NB4 (cell line): ENCODE data around the gene PEDS1.

Experiments
- DNase-seq: peaks from one replicate; pipeline ENCODE4 v3.0.0; 2010; ENCODE audit warnings: low read depth
- H3K4me3 ChIP-seq: one replicate; pipeline ENCODE4 v1.5.1; 2011; ENCODE audit warnings: mild to moderate bottlenecking, low read depth, low read length, moderate library complexity
- MAX ChIP-seq: IDR thresholded peaks from 2 replicates; pipeline ENCODE4 v1.6.1; 2011; ENCODE audit warnings: low read depth, low read length
- MYC ChIP-seq: IDR thresholded peaks from 2 replicates; pipeline ENCODE4 v1.6.1; 2011; ENCODE audit warnings: low read depth, low read length
- POLR2A ChIP-seq: IDR thresholded peaks from 2 replicates; pipeline ENCODE4 v1.6.1; 2011; ENCODE audit warnings: mild to moderate bottlenecking; ENCODE audit not compliant: insufficient read length; ENCODE audit errors: extremely low read depth
- TF ChIP-seq, protein P1 (sequence below): IDR thresholded peaks from one replicate; pipeline ENCODE4 v1.5.1; 2012; ENCODE audit warnings: low read depth, low read length

The PEDS1 gene

DNA sequence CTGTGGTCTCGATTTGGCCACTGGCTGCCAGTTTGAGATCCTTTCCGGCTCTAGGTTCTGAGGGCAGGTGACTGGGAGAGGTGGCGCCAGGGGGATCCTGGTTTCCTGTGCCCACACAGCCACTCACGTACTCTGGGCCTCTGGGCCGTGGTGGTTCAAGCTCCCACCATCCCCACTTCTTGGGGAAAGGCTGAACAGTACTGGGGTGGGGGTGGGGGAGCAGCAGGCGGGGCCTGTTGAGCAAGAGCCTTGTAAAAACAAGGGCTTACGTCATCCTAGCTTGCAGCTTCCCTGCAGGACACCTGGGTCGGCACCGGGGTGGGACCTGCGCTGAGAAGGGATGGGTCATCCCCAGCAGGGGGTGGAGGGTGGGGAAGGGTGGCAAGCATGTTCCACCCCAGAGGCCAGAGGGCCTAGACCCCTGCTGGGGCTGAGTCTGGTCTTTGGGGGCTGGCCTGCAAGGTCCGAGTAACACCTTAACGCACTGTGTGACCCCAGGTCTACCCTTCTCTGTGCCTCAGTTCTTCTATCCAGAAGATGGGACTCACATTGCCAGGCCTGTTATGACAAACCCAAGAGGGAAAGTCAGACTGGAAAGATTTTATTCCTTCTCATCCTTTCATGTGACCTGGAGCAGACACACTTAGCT is 34.0 kb upstream of the PEDS1 start:
- no peak overlapping the region for H3K4me3 ChIP-seq
- 0 out of 2 replicates have a peak, but pooled peaks have one; percentile 3 for TF ChIP-seq MYC
- no peak for TF ChIP-seq POLR2A
- TF ChIP-seq, protein P1, sequence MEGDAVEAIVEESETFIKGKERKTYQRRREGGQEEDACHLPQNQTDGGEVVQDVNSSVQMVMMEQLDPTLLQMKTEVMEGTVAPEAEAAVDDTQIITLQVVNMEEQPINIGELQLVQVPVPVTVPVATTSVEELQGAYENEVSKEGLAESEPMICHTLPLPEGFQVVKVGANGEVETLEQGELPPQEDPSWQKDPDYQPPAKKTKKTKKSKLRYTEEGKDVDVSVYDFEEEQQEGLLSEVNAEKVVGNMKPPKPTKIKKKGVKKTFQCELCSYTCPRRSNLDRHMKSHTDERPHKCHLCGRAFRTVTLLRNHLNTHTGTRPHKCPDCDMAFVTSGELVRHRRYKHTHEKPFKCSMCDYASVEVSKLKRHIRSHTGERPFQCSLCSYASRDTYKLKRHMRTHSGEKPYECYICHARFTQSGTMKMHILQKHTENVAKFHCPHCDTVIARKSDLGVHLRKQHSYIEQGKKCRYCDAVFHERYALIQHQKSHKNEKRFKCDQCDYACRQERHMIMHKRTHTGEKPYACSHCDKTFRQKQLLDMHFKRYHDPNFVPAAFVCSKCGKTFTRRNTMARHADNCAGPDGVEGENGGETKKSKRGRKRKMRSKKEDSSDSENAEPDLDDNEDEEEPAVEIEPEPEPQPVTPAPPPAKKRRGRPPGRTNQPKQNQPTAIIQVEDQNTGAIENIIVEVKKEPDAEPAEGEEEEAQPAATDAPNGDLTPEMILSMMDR, result no peak
- DNase-seq, result peak; percentile 73

DNA sequence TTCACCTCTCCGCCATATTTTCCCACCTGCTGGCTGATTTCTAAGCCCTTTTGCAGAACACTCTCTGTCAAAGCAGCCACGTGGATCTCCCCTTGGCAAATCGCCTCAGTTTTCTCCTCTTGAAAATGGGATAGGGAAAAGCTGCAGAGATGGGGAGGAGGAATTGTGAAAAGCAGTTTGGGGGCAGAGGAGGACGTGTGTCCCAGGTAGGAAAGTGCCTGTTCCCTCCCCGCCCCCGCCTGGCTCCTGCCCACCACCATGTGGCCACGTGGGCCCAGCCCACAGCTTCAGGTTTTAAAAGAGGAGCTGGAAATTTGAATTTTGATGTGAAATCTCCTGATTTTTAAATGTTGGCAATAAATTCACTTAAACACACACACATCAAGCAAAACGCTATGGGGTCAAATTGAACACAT is 33.5 kb upstream of the PEDS1 start:
- H3K4me3 ChIP-seq, result no peak overlapping the region
- peak; percentile 41; the same call in 1 of the 2 replicates for TF ChIP-seq MYC
- TF ChIP-seq, protein P1, result no peak
- peak; percentile 36 for TF ChIP-seq MAX
- no peak for TF ChIP-seq POLR2A

DNA sequence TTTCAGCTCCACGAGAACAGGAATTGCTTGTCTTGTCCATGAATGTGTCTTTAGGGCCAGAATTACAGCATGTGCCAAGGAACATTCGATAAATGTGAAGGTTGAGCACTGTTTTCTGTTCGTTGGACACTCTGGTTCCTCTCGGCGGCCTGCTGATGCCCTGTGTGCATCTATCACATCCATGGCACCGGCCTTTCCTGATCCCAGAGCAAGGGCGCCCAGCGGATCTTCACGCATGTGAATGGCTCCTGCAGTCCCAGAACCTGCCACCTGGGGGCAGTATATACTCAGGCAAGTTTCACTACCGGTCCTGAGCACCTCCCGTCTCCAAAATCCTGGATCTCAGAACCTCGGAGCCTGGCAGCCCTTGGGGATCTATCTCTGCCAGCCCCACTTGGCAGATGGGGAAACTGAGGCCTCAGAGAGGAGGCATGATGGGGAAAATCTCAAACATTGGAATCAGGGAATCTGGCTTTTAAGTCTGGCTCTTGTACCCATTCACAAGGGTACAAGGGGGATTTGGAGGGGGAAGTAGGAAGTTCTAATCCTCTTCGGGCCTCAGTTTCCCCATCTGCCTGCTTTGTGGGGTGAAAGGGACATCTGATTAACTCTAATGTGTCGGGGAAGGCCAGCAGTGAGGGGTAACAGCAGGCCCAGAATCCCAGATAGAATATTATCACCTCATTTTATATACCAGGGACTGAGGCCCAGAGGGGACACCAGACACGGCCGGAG is 32.8 kb upstream of the PEDS1 start:
- DNase-seq, result peak; percentile 87
- TF ChIP-seq MAX, result peak; percentile 37
- no peak for TF ChIP-seq MYC
- TF ChIP-seq, protein P1, result peak; percentile 98
- TF ChIP-seq POLR2A, result no peak
- H3K4me3 ChIP-seq, result no peak overlapping the region

More for the DNA sequence above, 33.5 kb upstream of the PEDS1 start:
- no peak for DNase-seq

DNA sequence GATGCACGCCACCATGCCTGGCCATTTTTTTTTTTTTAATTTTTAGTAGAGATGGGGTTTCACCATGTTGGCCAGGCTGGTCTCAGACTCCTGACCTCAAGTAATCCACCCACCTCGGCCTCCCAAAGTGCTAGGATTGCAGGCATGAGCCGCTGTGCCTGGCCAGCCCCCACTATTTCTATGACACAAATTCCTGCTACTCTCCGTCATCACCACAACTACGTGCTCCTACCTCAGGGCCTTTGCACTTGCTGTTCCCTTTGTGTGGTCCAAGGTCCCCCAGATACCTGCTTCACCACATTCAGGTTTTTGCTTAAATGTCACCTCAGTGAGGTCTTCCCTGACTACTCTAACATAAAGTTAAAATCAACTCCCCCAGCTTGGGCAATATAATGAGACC is 31.9 kb upstream of the PEDS1 start:
- DNase-seq, result no peak
- TF ChIP-seq MAX (no peak), MYC (no peak), POLR2A (no peak)
- TF ChIP-seq, protein P1, result no peak
- no peak overlapping the region for H3K4me3 ChIP-seq

DNA sequence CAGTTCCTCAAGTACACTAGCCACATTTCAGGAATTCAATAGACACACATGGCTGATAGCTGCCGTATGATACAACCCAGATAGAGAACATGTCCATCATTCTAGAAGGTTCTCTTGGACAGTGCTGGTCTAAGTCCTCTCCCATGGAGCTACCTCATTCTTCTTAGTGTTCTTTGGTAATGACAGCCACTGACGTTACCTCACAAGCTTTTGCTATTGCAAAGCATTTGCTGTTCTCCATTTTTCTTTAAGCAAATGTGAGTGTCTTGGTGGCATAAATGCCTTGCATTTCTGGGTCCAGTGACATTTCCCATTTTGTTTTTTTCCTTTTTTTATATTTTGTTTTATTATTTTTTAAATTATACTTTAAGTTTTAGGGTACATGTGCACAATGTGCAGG is 28.8 kb upstream of the PEDS1 start:
- DNase-seq, result no peak
- H3K4me3 ChIP-seq, result no peak overlapping the region
- TF ChIP-seq MYC, result no peak
- TF ChIP-seq POLR2A, result no peak
- TF ChIP-seq, protein P1, result no peak
- no peak for TF ChIP-seq MAX
